HepG2 (cell line): ENCODE measurements around the gene C19orf73. TPM values are rescaled to one million over a fixed set of nuclear protein-coding genes. Genes with fewer than 3 reads are reported as not detected.

Experiments used
- GATA4 ChIP-seq: sonication (generic); IDR thresholded peaks from 2 replicates; pipeline ENCODE4 v1.6.1; 2016; ENCODE audit warnings: antibody characterized with exemption, low read depth, borderline replicate concordance
- HNF1A ChIP-seq, 2 experiments: sonication (generic) in 1 of 2; formaldehyde crosslinking in 1 of 2; IDR thresholded peaks; 2 replicates each; pipeline versions ENCODE4 v1.4.0 to v1.6.1; 2016 to 2020; ENCODE audit warnings: borderline replicate concordance in 1 of 2, low read depth in 1 of 2, mild to moderate bottlenecking in 1 of 2, missing genetic modification reagents in 1 of 2
- HOMEZ ChIP-seq: IDR thresholded peaks from 2 replicates; pipeline ENCODE4 v1.6.1; 2016; ENCODE audit warnings: low read depth
- POLR2A ChIP-seq, 2 experiments: IDR thresholded peaks; 2 replicates each; pipeline ENCODE4 v1.6.1; 2011; ENCODE audit warnings: low read depth in 2 of 2, low read length in 2 of 2, mild to moderate bottlenecking in 1 of 2, moderate library complexity in 1 of 2; ENCODE audit not compliant: insufficient read depth in 1 of 2
- ZBTB3 ChIP-seq: sonication (generic); formaldehyde crosslinking; IDR thresholded peaks from 2 replicates; pipeline ENCODE4 v1.4.0; 2020; ENCODE audit warnings: low read depth, mild to moderate bottlenecking, moderate library complexity, missing genetic modification reagents, borderline replicate concordance
- ZBTB34 ChIP-seq: sonication (generic); formaldehyde crosslinking; IDR thresholded peaks from 2 replicates; pipeline ENCODE4 v1.8.0; 2022; ENCODE audit warnings: mild to moderate bottlenecking, missing genetic modification reagents
- ZNF713 ChIP-seq: sonication (generic); formaldehyde crosslinking; IDR thresholded peaks from 2 replicates; pipeline ENCODE4 v1.4.0; 2020; ENCODE audit warnings: mild to moderate bottlenecking, missing genetic modification reagents
- polyA plus RNA-seq, 8 experiments: library from polyadenylated mRNA; depleted of rRNA in 3 of 8; stranded (reverse) in 7 of 8; unstranded in 1 of 8; fragments of >200 nt; fragmentation: Illumina TruSeq in 4 of 8; extraction: Trizol in 4 of 8; gene quantifications; 2 replicates each; pipeline versions ENCODE4 v1.2.1 to v1.2.3, GENCODE V29; 2011 to 2016; ENCODE audit warnings: low read depth in 4 of 8, missing spikeins in 1 of 8, mixed read lengths in 1 of 8; ENCODE audit not compliant: insufficient read depth in 1 of 8
- total RNA-seq, 5 experiments: library from RNA; depleted of rRNA; stranded (reverse); fragments of >200 nt; fragmentation: Illumina TruSeq; extraction: Trizol; gene quantifications; 2 replicates each; pipeline ENCODE4 v1.2.3, GENCODE V29; 2016; ENCODE audit warnings: low read depth in 1 of 5
- TF ChIP-seq, protein P1 (sequence below): sonication (generic); formaldehyde crosslinking; IDR thresholded peaks from 2 replicates; pipeline ENCODE4 v1.5.0; 2020; ENCODE audit warnings: mild to moderate bottlenecking, missing genetic modification reagents, borderline replicate concordance
- TF ChIP-seq, protein P2 (sequence below): sonication (generic); formaldehyde crosslinking; IDR thresholded peaks from 2 replicates; pipeline ENCODE4 v1.5.1; 2020; ENCODE audit warnings: missing genetic modification reagents, mild to moderate bottlenecking, borderline replicate concordance

C19orf73 gene
- total and polyA plus RNA-seq, 2 of the 13 experiments (the other 11 are each of a cell fraction or from before 2014, with no cell fraction given) = 1.4 to 1.5 TPM

DNA sequence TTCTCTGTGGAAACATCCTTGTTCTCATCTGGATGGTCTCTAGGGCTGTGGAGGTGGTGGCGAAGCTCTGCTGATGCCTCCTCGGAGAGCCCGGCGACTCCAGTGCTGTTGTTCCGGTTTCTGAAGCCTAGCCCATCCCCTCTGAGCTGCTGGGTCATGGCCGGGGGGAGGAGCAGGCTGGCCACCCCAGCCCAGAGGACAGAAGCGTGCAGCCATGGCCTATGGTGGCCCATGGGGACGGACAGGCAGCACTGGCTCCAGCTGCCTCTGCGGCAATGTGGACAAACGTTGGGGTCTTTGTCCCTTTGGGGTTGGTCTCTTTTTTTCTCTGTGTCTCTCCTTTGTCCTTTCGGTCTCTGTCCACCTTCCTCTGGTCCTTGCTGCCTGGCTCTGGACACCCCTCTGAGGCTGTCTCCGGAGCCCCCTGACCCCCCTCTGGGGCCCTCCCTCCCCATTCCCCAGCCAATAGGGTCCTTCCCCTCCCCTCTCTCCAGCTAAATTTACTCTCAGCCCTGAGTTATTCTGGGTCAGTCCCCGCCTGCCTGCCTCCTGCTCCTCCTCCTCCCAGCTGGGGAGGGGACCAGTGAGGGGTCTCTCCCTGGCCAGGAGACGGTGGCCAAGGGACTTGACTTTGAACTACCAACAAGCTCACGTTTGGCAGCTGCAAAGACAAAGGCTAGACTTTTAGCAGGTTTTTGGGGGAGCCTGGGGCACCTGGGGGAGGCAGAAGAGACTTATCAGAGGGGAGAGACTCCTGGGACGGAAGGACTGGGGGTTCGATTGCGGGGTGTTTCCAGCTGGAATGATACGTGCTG lies 36.3 kb upstream of the C19orf73 start, which contains the start of gene HRC (continued):
- TF ChIP-seq, protein P1, sequence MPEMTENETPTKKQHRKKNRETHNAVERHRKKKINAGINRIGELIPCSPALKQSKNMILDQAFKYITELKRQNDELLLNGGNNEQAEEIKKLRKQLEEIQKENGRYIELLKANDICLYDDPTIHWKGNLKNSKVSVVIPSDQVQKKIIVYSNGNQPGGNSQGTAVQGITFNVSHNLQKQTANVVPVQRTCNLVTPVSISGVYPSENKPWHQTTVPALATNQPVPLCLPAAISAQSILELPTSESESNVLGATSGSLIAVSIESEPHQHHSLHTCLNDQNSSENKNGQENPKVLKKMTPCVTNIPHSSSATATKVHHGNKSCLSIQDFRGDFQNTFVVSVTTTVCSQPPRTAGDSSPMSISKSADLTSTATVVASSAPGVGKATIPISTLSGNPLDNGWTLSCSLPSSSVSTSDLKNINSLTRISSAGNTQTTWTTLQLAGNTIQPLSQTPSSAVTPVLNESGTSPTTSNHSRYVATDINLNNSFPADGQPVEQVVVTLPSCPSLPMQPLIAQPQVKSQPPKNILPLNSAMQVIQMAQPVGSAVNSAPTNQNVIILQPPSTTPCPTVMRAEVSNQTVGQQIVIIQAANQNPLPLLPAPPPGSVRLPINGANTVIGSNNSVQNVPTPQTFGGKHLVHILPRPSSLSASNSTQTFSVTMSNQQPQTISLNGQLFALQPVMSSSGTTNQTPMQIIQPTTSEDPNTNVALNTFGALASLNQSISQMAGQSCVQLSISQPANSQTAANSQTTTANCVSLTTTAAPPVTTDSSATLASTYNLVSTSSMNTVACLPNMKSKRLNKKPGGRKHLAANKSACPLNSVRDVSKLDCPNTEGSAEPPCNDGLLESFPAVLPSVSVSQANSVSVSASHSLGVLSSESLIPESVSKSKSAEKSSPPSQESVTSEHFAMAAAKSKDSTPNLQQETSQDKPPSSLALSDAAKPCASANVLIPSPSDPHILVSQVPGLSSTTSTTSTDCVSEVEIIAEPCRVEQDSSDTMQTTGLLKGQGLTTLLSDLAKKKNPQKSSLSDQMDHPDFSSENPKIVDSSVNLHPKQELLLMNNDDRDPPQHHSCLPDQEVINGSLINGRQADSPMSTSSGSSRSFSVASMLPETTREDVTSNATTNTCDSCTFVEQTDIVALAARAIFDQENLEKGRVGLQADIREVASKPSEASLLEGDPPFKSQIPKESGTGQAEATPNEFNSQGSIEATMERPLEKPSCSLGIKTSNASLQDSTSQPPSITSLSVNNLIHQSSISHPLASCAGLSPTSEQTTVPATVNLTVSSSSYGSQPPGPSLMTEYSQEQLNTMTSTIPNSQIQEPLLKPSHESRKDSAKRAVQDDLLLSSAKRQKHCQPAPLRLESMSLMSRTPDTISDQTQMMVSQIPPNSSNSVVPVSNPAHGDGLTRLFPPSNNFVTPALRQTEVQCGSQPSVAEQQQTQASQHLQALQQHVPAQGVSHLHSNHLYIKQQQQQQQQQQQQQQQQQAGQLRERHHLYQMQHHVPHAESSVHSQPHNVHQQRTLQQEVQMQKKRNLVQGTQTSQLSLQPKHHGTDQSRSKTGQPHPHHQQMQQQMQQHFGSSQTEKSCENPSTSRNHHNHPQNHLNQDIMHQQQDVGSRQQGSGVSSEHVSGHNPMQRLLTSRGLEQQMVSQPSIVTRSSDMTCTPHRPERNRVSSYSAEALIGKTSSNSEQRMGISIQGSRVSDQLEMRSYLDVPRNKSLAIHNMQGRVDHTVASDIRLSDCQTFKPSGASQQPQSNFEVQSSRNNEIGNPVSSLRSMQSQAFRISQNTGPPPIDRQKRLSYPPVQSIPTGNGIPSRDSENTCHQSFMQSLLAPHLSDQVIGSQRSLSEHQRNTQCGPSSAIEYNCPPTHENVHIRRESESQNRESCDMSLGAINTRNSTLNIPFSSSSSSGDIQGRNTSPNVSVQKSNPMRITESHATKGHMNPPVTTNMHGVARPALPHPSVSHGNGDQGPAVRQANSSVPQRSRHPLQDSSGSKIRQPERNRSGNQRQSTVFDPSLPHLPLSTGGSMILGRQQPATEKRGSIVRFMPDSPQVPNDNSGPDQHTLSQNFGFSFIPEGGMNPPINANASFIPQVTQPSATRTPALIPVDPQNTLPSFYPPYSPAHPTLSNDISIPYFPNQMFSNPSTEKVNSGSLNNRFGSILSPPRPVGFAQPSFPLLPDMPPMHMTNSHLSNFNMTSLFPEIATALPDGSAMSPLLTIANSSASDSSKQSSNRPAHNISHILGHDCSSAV (CRISPR knock-in tag) = no peak
- TF ChIP-seq POLR2A (IDR thresholded peaks at IDR 0.05; ENCODE audit: insufficient read depth in 1 of 2, low read depth in 2 of 2, low read length in 2 of 2) = peak; percentile 33 to 63; a peak in 1 of 4 replicates
- no peak for TF ChIP-seq HOMEZ (CRISPR knock-in tag)
- no peak for TF ChIP-seq ZBTB3 (CRISPR knock-in tag)
- TF ChIP-seq, protein P2, sequence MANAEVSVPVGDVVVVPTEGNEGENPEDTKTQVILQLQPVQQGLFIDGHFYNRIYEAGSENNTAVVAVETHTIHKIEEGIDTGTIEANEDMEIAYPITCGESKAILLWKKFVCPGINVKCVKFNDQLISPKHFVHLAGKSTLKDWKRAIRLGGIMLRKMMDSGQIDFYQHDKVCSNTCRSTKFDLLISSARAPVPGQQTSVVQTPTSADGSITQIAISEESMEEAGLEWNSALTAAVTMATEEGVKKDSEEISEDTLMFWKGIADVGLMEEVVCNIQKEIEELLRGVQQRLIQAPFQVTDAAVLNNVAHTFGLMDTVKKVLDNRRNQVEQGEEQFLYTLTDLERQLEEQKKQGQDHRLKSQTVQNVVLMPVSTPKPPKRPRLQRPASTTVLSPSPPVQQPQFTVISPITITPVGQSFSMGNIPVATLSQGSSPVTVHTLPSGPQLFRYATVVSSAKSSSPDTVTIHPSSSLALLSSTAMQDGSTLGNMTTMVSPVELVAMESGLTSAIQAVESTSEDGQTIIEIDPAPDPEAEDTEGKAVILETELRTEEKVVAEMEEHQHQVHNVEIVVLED (CRISPR knock-in tag) = no peak
- no peak for TF ChIP-seq ZBTB34
- no peak for TF ChIP-seq ZNF713
- TF ChIP-seq GATA4 = no peak
- TF ChIP-seq HNF1A (IDR thresholded peaks at IDR 0.05; ENCODE audit: low read depth) = no peak
- TF ChIP-seq HNF1A (CRISPR knock-in tag; IDR thresholded peaks at IDR 0.05; ENCODE audit: borderline replicate concordance) = no peak
